ENCODE data around the gene LRFN2. TPM values are rescaled to one million over a fixed set of nuclear protein-coding genes. Genes with fewer than 3 reads are reported as not detected.

Gene LRFN2
- total RNA-seq, 1 experiment from 2014 or later: not detected

DNA sequence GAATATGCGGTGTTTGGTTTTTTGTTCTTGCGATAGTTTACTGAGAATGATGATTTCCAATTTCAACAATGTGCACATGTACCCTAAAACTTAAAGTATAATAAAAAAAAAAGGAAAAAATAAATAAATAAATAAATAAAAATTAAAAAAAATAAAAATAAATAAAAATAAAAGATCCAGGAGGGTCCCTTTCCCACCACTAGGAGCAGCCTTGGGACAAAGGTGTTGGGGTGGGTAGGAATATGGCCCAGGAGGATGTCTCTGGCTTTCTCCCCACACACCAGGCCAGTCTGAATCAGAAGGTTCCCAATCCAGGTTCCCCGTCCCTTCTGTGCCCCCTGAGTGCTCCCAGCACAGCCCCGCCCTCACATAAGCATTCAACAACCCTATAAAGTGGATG is 9.5 kb downstream of the LRFN2 start:
- Mint-ChIP-seq H3K4me3 (ENCODE audit: unreplicated experiment) (no peak overlapping the region), H3K9me3 (ENCODE audit: unreplicated experiment) (no peaks in the 10 kb centered on the region), H3K27me3 (ENCODE audit: insufficient read depth, unreplicated experiment) (no peaks in the 10 kb centered on the region), H3K36me3 (ENCODE audit: insufficient read depth, unreplicated experiment) (no peaks in the 10 kb centered on the region), H3K4me1 (ENCODE audit: low read depth, unreplicated experiment) (no peaks in the 10 kb centered on the region), H3K27ac (ENCODE audit: unreplicated experiment) (no peak overlapping the region)
- DNase-seq: no peak
- intact Hi-C loops (cut with micrococcal nuclease; ENCODE audit: unreplicated experiment): no loop called here
- POLR2A ChIA-PET: no interaction called here
- Histone ChIP-seq H3K9me3 (no peaks in the 10 kb centered on the region), H3K4me1 (no peaks in the 10 kb centered on the region), H3K4me3 (ENCODE audit: low read depth, low read length) (no peak overlapping the region), H3K27me3 (replicated peaks; ENCODE audit: control insufficient read depth, insufficient read depth, low read length) (no peaks in the 10 kb centered on the region), H3K36me3 (ENCODE audit: control insufficient read depth, insufficient read depth, low read length) (no peaks in the 10 kb centered on the region)
- BruUV-seq (replicated peaks): no TSS peak
- TF ChIP-seq, protein P1, sequence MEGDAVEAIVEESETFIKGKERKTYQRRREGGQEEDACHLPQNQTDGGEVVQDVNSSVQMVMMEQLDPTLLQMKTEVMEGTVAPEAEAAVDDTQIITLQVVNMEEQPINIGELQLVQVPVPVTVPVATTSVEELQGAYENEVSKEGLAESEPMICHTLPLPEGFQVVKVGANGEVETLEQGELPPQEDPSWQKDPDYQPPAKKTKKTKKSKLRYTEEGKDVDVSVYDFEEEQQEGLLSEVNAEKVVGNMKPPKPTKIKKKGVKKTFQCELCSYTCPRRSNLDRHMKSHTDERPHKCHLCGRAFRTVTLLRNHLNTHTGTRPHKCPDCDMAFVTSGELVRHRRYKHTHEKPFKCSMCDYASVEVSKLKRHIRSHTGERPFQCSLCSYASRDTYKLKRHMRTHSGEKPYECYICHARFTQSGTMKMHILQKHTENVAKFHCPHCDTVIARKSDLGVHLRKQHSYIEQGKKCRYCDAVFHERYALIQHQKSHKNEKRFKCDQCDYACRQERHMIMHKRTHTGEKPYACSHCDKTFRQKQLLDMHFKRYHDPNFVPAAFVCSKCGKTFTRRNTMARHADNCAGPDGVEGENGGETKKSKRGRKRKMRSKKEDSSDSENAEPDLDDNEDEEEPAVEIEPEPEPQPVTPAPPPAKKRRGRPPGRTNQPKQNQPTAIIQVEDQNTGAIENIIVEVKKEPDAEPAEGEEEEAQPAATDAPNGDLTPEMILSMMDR (IDR thresholded peaks at IDR 0.05; ENCODE audit: insufficient read depth in 1 of 2, low read depth in 1 of 2, low read length in 1 of 2, severe bottlenecking in 1 of 2, unreplicated experiment in 1 of 2): no peak
- CTCF ChIA-PET: no interaction called here

DNA sequence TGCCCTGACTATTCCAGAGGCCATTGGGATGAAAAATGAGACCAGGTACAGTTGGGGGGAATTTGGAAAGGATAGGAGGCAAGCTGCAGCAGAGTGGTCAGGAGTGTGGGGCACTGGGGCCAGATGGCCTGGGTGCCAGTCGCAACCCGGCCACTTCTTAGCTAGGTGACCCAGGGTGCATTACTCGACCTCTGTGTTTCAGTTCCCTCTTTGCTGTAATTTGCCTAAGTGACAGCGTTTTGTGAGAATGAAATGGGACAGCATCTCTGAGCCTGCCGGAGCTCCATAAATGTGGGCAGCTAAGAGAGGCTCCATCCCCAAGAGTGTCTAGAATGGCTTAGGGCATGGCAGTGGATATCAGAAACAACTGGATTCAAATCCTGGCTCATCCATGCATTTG is 13.9 kb downstream of the LRFN2 start:
- no peak for DNase-seq
- H3K36me3 Mint-ChIP-seq (ENCODE audit: insufficient read depth, unreplicated experiment): no peaks in the 10 kb centered on the region
- BruUV-seq (replicated peaks): no TSS peak
- H3K4me3 Mint-ChIP-seq (ENCODE audit: unreplicated experiment): no peak overlapping the region
- TF ChIP-seq, protein P1 (IDR thresholded peaks at IDR 0.05; ENCODE audit: insufficient read depth in 1 of 2, low read depth in 1 of 2, low read length in 1 of 2, severe bottlenecking in 1 of 2, unreplicated experiment in 1 of 2): no peak
- no peak overlapping the region for H3K4me3 ChIP-seq (ENCODE audit: low read depth, low read length)
- H3K9me3 ChIP-seq: no peaks in the 10 kb centered on the region
- CTCF ChIA-PET: no interaction called here
- H3K27me3 ChIP-seq (replicated peaks; ENCODE audit: control insufficient read depth, insufficient read depth, low read length): no peaks in the 10 kb centered on the region
- no peak overlapping the region for H3K27ac Mint-ChIP-seq (ENCODE audit: unreplicated experiment)
- no peaks in the 10 kb centered on the region for H3K4me1 Mint-ChIP-seq (ENCODE audit: low read depth, unreplicated experiment)
- POLR2A ChIA-PET: no interaction called here
- H3K27me3 Mint-ChIP-seq (ENCODE audit: insufficient read depth, unreplicated experiment): peaks cover 4% of the 10 kb centered on the region
- intact Hi-C loops (cut with micrococcal nuclease; ENCODE audit: unreplicated experiment): no loop called here
- H3K4me1 ChIP-seq: no peaks in the 10 kb centered on the region
- no peaks in the 10 kb centered on the region for H3K36me3 ChIP-seq (ENCODE audit: control insufficient read depth, insufficient read depth, low read length)
- H3K9me3 Mint-ChIP-seq (ENCODE audit: unreplicated experiment): no peaks in the 10 kb centered on the region

DNA sequence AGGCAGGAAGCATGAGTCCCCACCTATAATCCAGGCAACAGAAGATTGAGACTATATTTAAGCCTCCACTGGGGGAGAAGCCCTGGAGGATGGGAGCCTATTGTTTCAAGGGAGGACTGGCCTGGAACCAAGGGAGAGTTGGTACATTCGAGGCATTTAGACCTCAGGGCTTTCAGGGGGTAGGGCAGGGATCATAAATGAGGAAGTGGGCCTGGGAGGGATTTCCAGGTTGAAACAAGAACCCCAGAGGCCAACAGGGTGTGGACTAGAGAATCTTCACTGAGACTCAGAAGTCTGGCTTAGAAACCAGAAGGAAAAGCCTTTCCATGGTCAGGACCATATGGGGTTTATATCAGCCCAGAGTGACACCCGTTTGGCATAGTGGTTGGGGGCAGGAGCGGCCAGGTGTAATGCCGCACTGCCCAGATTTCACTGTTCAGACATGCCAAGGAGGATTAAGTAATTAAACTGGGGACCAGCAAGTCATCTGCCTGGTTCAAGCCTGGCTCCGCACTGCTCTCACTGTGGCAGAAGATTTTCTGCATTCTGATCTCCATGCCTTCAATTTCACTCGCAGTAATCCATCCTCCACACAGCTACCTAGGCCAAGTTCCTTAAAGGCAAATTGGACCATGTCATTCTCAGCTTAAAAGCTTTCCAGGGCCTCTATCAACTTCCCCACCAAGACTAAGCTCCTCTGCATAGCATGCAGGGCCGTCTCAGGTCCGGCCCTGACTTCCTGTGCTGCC is 17.8 kb downstream of the LRFN2 start:
- H3K36me3 Mint-ChIP-seq (ENCODE audit: insufficient read depth, unreplicated experiment): no peaks in the 10 kb centered on the region
- H3K9me3 ChIP-seq: no peaks in the 10 kb centered on the region
- no peak overlapping the region for H3K27ac Mint-ChIP-seq (ENCODE audit: unreplicated experiment)
- no peaks in the 10 kb centered on the region for H3K27me3 ChIP-seq (replicated peaks; ENCODE audit: control insufficient read depth, insufficient read depth, low read length)
- no peaks in the 10 kb centered on the region for H3K9me3 Mint-ChIP-seq (ENCODE audit: unreplicated experiment)
- ChIA-PET POLR2A (no interaction called here), CTCF (interaction anchor here (0.5 kb wide), 1 partner anchor 233 kb away, joined by 3 read pairs; no protein-coding TSS in a partner anchor)
- TF ChIP-seq, protein P1 (IDR thresholded peaks at IDR 0.05; ENCODE audit: insufficient read depth in 1 of 2, low read depth in 1 of 2, low read length in 1 of 2, severe bottlenecking in 1 of 2, unreplicated experiment in 1 of 2): no peak
- H3K27me3 Mint-ChIP-seq (ENCODE audit: insufficient read depth, unreplicated experiment): peaks cover 8% of the 10 kb centered on the region
- no peak overlapping the region for H3K4me3 ChIP-seq (ENCODE audit: low read depth, low read length)
- H3K4me1 ChIP-seq: no peaks in the 10 kb centered on the region
- DNase-seq: no peak
- H3K4me3 Mint-ChIP-seq (ENCODE audit: unreplicated experiment): no peak overlapping the region
- no peaks in the 10 kb centered on the region for H3K4me1 Mint-ChIP-seq (ENCODE audit: low read depth, unreplicated experiment)
- intact Hi-C loops (cut with micrococcal nuclease; ENCODE audit: unreplicated experiment): no loop called here
- BruUV-seq (replicated peaks): no TSS peak
- H3K36me3 ChIP-seq (ENCODE audit: control insufficient read depth, insufficient read depth, low read length): no peaks in the 10 kb centered on the region

All from Caco-2 (cell line).